Endodermal cell (in vitro differentiated cells): ENCODE results near the gene RPL13A. TPM values are rescaled to one million over a fixed set of nuclear protein-coding genes. Genes with fewer than 3 reads are reported as not detected.

Experiments
- DNase-seq: peaks from one replicate; pipeline ENCODE4 v3.0.0-alpha.2; 2017
- H3K27ac ChIP-seq: 2 replicates; pipeline ENCODE4 v1.5.1; 2013; ENCODE audit warnings: mild to moderate bottlenecking, low read depth, low read length, moderate library complexity
- H3K27me3 ChIP-seq: 2 replicates; pipeline ENCODE4 v1.6.1; 2013; ENCODE audit warnings: mild to moderate bottlenecking, low read length, moderate library complexity; ENCODE audit not compliant: insufficient read depth, control insufficient read depth, poor library complexity, severe bottlenecking
- H3K36me3 ChIP-seq: 2 replicates; pipeline ENCODE4 v1.7.0; 2013; ENCODE audit warnings: mild to moderate bottlenecking, low read length, moderate library complexity; ENCODE audit not compliant: control insufficient read depth, insufficient read depth
- H3K4me1 ChIP-seq: one replicate; pipeline ENCODE4 v1.7.0; 2013; ENCODE audit warnings: low read length; ENCODE audit not compliant: control insufficient read depth, insufficient read depth
- H3K4me3 ChIP-seq: 2 replicates; pipeline ENCODE4 v1.5.1; 2013; ENCODE audit warnings: mild to moderate bottlenecking, low read length, moderate library complexity
- H3K9ac ChIP-seq: 2 replicates; pipeline ENCODE4 v1.6.1; 2013; ENCODE audit warnings: mild to moderate bottlenecking, low read length, moderate library complexity; ENCODE audit not compliant: poor library complexity, severe bottlenecking; ENCODE audit errors: extremely low read depth
- H3K9me3 ChIP-seq: 2 replicates; pipeline ENCODE4 v1.6.1; 2013; ENCODE audit warnings: mild to moderate bottlenecking, low read length, moderate library complexity; ENCODE audit not compliant: control insufficient read depth
- H3K27ac Mint-ChIP-seq: 2 replicates; pipeline ENCODE4 v1.8.0; 2020; ENCODE audit warnings: mixed read lengths
- H3K27me3 Mint-ChIP-seq: 2 replicates; pipeline ENCODE4 v1.8.0; 2021; ENCODE audit warnings: mild to moderate bottlenecking, mixed read lengths; ENCODE audit not compliant: insufficient read depth
- H3K36me3 Mint-ChIP-seq: 2 replicates; pipeline ENCODE4 v1.8.0; 2020; ENCODE audit warnings: low read depth, mixed read lengths
- H3K4me1 Mint-ChIP-seq: 2 replicates; pipeline ENCODE4 v1.8.0; 2020; ENCODE audit warnings: mixed read lengths
- H3K4me3 Mint-ChIP-seq: 2 replicates; pipeline ENCODE4 v1.8.0; 2020; ENCODE audit warnings: mild to moderate bottlenecking, moderate library complexity, mixed read lengths
- H3K9me3 Mint-ChIP-seq: 2 replicates; pipeline ENCODE4 v1.8.0; 2020; ENCODE audit warnings: mild to moderate bottlenecking, mixed read lengths
- CTCF ChIP-seq: fragments of 200-600 bp; sonication (generic); conservative IDR thresholded peaks from 2 replicates; pipeline ENCODE4 v1.5.0; 2021; ENCODE audit warnings: antibody characterized with exemption, mild to moderate bottlenecking
- WGBS, 2 experiments: methylation state at CpG; one replicate each; pipeline versions ENCODE4 v1.1.5 to v1.1.7; 2013; ENCODE audit warnings: missing lambda C conversion rate in 2 of 2, mixed read lengths in 1 of 2; ENCODE audit not compliant: insufficient coverage in 1 of 2, insufficient read length in 1 of 2; 5-methylcytosine and 5-hydroxymethylcytosine counted together
- microRNA-seq: library from miRNA; unstranded; fragments of <30 nt; microRNA quantifications from one replicate; pipeline ENCODE4 v1.2.0, GENCODE V29; 2020; ENCODE audit warnings: borderline microRNAs expressed
- total RNA-seq, 2 donors: library from RNA; stranded (reverse); fragmentation: NEBNext Ultra II Directional in 1 of 2; extraction: Animal tissue kit (Norgen Biotek cat#: 25700) in 1 of 2; gene quantifications; 2 replicates in 1 of 2; 3 replicates in 1 of 2; pipeline ENCODE4 v1.2.1, GENCODE V29; 2021

Gene RPL13A
- total RNA-seq, 2 donors from 2014 or later, result 2,434 to 3,023 TPM

- Histone ChIP-seq H3K27ac (no peak overlapping the region), H3K9ac (no peak overlapping the region), H3K27me3 (peaks cover 6% of the 10 kb centered on the region), H3K9me3 (no peaks in the 10 kb centered on the region), H3K36me3 (no peaks in the 10 kb centered on the region), H3K4me1 (no peaks in the 10 kb centered on the region), H3K4me3 (no peak overlapping the region)
- Mint-ChIP-seq H3K36me3 (peaks cover 9% of the 10 kb centered on the region), H3K9me3 (no peaks in the 10 kb centered on the region), H3K4me3 (no peak overlapping the region), H3K4me1 (peaks cover 4% of the 10 kb centered on the region), H3K27ac (no peak overlapping the region), H3K27me3 (peaks cover 9% of the 10 kb centered on the region)
- no peak for DNase-seq
- WGBS, 2 experiments, result 96% methylated on average over 4 to 13 of the region's 13 CpGs
- peak; percentile 36 for TF ChIP-seq CTCF
Observed at GRCh38 chr19:49539192-49539952, 52.0 kb downstream of the RPL13A start.

Small RNA genes lying within 50 kb of the gene (microRNA-seq; reads per million reads assigned to microRNA genes)
- gene MIR150, result 9.6 reads per million, percentile 44 among the genes with 10 or more reads in this experiment

Other genes starting within 250 kb of the RPL13A start
- gene SLC6A16, start 162.4 kb upstream of the RPL13A start, total RNA-seq, result 1 to 10 TPM; 3.3 to 3.4 TPM
- gene CD37, start 152.2 kb upstream of the RPL13A start, total RNA-seq, result not detected
- 100 to 1,000 TPM; 142 to 166 TPM for gene TEAD2, start 125.2 kb upstream of the RPL13A start, total RNA-seq
- 1 to 10 TPM; 1.8 to 2.1 TPM for gene DKKL1, start 123.7 kb upstream of the RPL13A start, total RNA-seq
- gene KASH5, start 99.4 kb upstream of the RPL13A start, total RNA-seq, result under 1 TPM in 1 of 2 donors, not detected in 1; 0.13 TPM
- gene PTH2, start 64.2 kb upstream of the RPL13A start, total RNA-seq, result not detected
- gene GFY, start 62.2 kb upstream of the RPL13A start, total RNA-seq, result under 1 TPM in 1 of 2 donors, not detected in 1; 0.18 TPM
- gene SLC17A7, start 46.1 kb upstream of the RPL13A start, total RNA-seq, result under 1 TPM; 0.22 to 0.33 TPM
- 100 to 1,000 TPM; 128 to 133 TPM for gene PIH1D1, start 35.8 kb upstream of the RPL13A start, total RNA-seq
- 10 to 100 TPM; 52.8 to 57.1 TPM for gene ALDH16A1, start 34.4 kb upstream of the RPL13A start, total RNA-seq
- 1 to 10 TPM in 1 of 2 donors, under 1 TPM in 1; 0.75 to 2.3 TPM for gene FLT3LG, start 13.4 kb upstream of the RPL13A start, total RNA-seq
- gene RPS11, start 8.8 kb downstream of the RPL13A start, total RNA-seq, result 1,000 to 10,000 TPM; 1,814 to 2,035 TPM
- 10 to 100 TPM; 47.6 to 56.9 TPM for gene FCGRT, start 25.1 kb downstream of the RPL13A start, total RNA-seq
- 1 to 10 TPM; 4.9 to 9.0 TPM for gene RCN3, start 40.4 kb downstream of the RPL13A start, total RNA-seq
- 10 to 100 TPM; 58.0 to 62.3 TPM for gene NOSIP, start 92.9 kb downstream of the RPL13A start, total RNA-seq
- gene PRRG2, start 93.7 kb downstream of the RPL13A start, total RNA-seq, result 1 to 10 TPM; 3.7 to 6.9 TPM
- gene PRR12, start 103.6 kb downstream of the RPL13A start, total RNA-seq, result 10 to 100 TPM; 67.6 to 69.6 TPM
- 1 to 10 TPM; 5.8 to 7.3 TPM for gene RRAS, start 152.5 kb downstream of the RPL13A start, total RNA-seq
- 10 to 100 TPM; 84.8 to 94.5 TPM for gene SCAF1, start 154.6 kb downstream of the RPL13A start, total RNA-seq
- gene IRF3, start 178.2 kb downstream of the RPL13A start, total RNA-seq, result 100 to 1,000 TPM; 127 to 128 TPM
- 100 to 1,000 TPM in 1 of 2 donors, 10 to 100 TPM in 1; 91.8 to 101 TPM for gene BCL2L12, start 178.3 kb downstream of the RPL13A start, total RNA-seq
- 100 to 1,000 TPM; 343 to 362 TPM for gene PRMT1, start 189.7 kb downstream of the RPL13A start, total RNA-seq
- gene ADM5, start 202.0 kb downstream of the RPL13A start, total RNA-seq, result 1 to 10 TPM; 4.6 to 7.7 TPM
- gene CPT1C, start 203.5 kb downstream of the RPL13A start, total RNA-seq, result 10 to 100 TPM; 41.4 to 59.7 TPM